Progenitor cell of endocrine pancreas (in vitro differentiated cells): ENCODE data around the gene PDCD6IP. TPM values are rescaled to one million over a fixed set of nuclear protein-coding genes. Genes with fewer than 3 reads are reported as not detected.

ENCODE experiments used
- DNase-seq: peaks from one replicate; pipeline ENCODE4 v3.0.0; 2021; ENCODE audit warnings: low spot score; ENCODE audit not compliant: unreplicated experiment
- H3K27ac Mint-ChIP-seq: 2 replicates; pipeline ENCODE4 v1.8.0; 2021; ENCODE audit warnings: mild to moderate bottlenecking, moderate library complexity, mixed read lengths
- H3K27me3 Mint-ChIP-seq: 2 replicates; pipeline ENCODE4 v1.8.0; 2021; ENCODE audit warnings: mixed read lengths
- H3K36me3 Mint-ChIP-seq: 2 replicates; pipeline ENCODE4 v1.8.0; 2022; ENCODE audit warnings: mixed read lengths; ENCODE audit not compliant: insufficient read depth
- H3K4me1 Mint-ChIP-seq: 2 replicates; pipeline ENCODE4 v1.8.0; 2021; ENCODE audit warnings: low read depth, mixed read lengths
- H3K4me3 Mint-ChIP-seq: 2 replicates; pipeline ENCODE4 v1.8.0; 2021; ENCODE audit warnings: low read depth, mild to moderate bottlenecking, moderate library complexity, mixed read lengths
- H3K9me3 Mint-ChIP-seq: 2 replicates; pipeline ENCODE4 v1.8.0; 2021; ENCODE audit warnings: low read depth, mixed read lengths
- CTCF ChIP-seq: fragments of 200-600 bp; sonication (generic); IDR thresholded peaks from one replicate; pipeline ENCODE4 v1.5.0; 2021; ENCODE audit warnings: antibody characterized with exemption, mild to moderate bottlenecking; ENCODE audit not compliant: unreplicated experiment
- total RNA-seq: library from RNA; stranded (reverse); gene quantifications from 2 replicates; pipeline ENCODE4 v1.2.1, GENCODE V29; 2021

Gene PDCD6IP
- total RNA-seq, 1 donor from 2014 or later = 113 TPM

- peaks cover 1% of the 10 kb centered on the region for H3K4me1 Mint-ChIP-seq
- H3K27me3 Mint-ChIP-seq = peaks cover 2% of the 10 kb centered on the region
- H3K36me3 Mint-ChIP-seq = peaks cover 8% of the 10 kb centered on the region
- H3K9me3 Mint-ChIP-seq = peaks cover 11% of the 10 kb centered on the region
- H3K4me3 Mint-ChIP-seq = no peak overlapping the region
- no peak overlapping the region for H3K27ac Mint-ChIP-seq
- no peak for DNase-seq
- no peak for TF ChIP-seq CTCF
Measured at GRCh38 chr3:33869977-33870376, 71.5 kb downstream of the PDCD6IP start.

DNA sequence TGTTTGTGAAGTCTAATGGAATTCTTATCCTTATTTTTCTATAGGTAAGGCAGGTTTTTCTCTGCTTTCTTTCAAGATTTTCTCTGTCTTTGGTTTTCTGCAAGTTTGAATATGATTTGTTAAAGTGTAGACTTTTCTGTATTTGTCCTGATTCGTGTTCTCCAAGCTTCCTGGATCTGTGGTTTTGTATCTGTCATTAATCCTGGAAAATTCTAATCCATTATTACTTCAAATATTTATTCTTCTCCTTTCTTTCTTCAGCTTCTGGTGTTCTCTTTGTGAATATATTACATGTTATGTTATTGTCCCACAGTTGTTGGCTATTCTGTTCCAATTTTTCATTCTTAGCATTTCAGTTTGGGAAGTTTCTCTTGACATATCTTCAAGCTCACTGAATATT lies 76.4 kb downstream of the PDCD6IP start:
- peaks cover 4% of the 10 kb centered on the region for H3K36me3 Mint-ChIP-seq
- no peak overlapping the region for H3K27ac Mint-ChIP-seq
- peaks cover 8% of the 10 kb centered on the region for H3K4me1 Mint-ChIP-seq
- no peak overlapping the region for H3K4me3 Mint-ChIP-seq
- no peak for TF ChIP-seq CTCF
- DNase-seq = no peak
- H3K9me3 Mint-ChIP-seq = peaks cover 12% of the 10 kb centered on the region
- peaks cover 6% of the 10 kb centered on the region for H3K27me3 Mint-ChIP-seq

DNA sequence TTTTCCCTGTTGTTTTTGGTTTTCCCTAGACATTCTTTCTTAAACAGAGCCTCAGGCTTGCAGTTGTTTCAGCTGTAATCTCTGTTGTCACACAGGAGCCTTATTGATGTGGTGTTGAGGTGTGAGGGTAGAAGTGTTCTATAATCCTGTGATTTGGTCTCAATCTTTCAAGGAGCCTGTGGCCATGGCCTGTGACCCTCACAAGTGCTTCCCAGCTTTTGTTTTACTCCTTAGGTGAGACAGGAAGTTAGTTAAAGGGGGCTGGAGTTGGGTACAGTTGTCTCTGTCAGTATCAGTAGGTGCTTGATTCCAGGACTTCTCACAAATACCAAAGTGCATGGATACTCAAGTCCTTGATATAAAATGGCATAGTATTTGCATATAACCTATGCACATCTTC lies 77.2 kb downstream of the PDCD6IP start:
- Mint-ChIP-seq H3K27ac (no peak overlapping the region), H3K4me3 (no peak overlapping the region)
- DNase-seq = no peak

GRCh38 chr3:33877187-33877586 lies 78.8 kb downstream of the PDCD6IP start:
- H3K4me1 Mint-ChIP-seq = peaks cover 8% of the 10 kb centered on the region
- TF ChIP-seq CTCF = no peak
- DNase-seq = no peak
- no peak overlapping the region for H3K4me3 Mint-ChIP-seq
- peaks cover 12% of the 10 kb centered on the region for H3K9me3 Mint-ChIP-seq
- peaks cover 7% of the 10 kb centered on the region for H3K27me3 Mint-ChIP-seq
- no peak overlapping the region for H3K27ac Mint-ChIP-seq
- peaks cover 4% of the 10 kb centered on the region for H3K36me3 Mint-ChIP-seq

More for the DNA sequence above, 77.2 kb downstream of the PDCD6IP start:
- peaks cover 7% of the 10 kb centered on the region for H3K27me3 Mint-ChIP-seq
- peaks cover 8% of the 10 kb centered on the region for H3K4me1 Mint-ChIP-seq
- H3K9me3 Mint-ChIP-seq = peaks cover 12% of the 10 kb centered on the region
- TF ChIP-seq CTCF = no peak
- peaks cover 4% of the 10 kb centered on the region for H3K36me3 Mint-ChIP-seq

DNA sequence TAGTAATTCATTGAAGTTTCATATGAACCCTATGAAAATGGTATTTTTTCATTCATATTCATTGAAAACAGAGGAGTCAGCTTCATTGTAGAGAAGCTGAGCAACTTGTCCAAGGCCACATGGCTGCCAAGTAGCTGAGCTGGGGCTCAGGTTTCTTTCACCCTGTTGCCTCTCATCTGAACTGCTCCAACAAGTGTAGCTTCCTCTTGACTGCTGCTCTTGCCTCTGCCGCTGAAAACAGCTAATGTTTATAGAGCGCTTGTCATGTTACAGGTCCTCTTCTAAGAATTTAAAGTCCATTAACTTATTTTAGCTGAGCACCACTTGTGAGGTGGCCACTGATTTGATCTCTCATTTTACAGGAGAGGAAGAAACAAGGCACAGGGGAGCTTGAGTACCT lies 81.1 kb downstream of the PDCD6IP start:
- no peak for TF ChIP-seq CTCF
- DNase-seq = no peak

More for the DNA sequence above, 81.1 kb downstream of the PDCD6IP start:
- no peak overlapping the region for H3K27ac Mint-ChIP-seq
- H3K36me3 Mint-ChIP-seq = no peaks in the 10 kb centered on the region
- H3K4me1 Mint-ChIP-seq = peaks cover 12% of the 10 kb centered on the region
- no peak overlapping the region for H3K4me3 Mint-ChIP-seq
- peaks cover 4% of the 10 kb centered on the region for H3K9me3 Mint-ChIP-seq
- peaks cover 15% of the 10 kb centered on the region for H3K27me3 Mint-ChIP-seq
